ENCODE measurements around the gene SAXO1. TPM values are rescaled to one million over a fixed set of nuclear protein-coding genes. Genes with fewer than 3 reads are reported as not detected.

The SAXO1 gene
- total RNA-seq, 1 experiment from 2014 or later = not detected

DNA sequence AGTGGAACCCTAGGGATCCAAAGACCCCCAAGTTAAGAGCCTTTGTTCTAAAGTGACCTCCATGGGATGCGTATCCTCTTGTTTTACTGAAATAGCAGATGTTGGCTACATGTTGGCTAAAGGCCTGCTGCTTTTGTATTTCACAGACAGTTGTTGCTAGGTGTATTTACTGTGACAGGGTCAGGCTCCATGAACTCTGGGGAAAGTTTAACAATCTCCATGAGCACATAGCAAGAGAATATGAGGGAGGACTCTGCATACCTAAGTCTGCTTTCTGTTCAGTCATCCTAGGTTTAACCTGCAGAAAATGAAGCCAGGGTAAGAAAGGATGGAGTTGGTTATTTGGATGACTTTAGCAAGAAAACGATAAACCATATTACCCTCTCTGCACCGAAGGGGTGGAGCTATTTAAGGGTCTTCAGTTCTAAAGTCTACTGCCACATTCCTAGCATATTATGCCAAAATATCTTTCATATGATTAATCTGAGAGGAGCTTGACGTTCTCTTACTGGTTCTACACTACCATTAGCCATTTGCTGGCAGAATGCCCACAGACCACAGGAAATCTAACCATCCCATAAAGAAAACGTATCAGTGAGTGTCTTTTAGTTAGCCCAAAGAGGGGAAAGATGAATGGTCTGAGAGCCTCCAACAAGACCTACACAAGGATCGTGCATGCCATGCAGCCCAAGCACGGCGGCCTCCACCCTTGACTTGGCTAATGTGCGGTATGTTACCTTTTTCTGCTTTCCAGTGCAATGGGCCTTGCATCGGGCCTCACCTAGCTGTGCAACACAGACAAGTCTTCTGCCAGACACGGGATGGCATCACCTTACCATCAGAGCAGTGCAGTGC lies 127.8 kb downstream of the SAXO1 start:
- ATAC-seq (no peak), DNase-seq (peak; percentile 53)
- H3K9me3 ChIP-seq (ENCODE audit: low read length) = no peaks in the 10 kb centered on the region
- intact Hi-C loops (cut with micrococcal nuclease) = no loop called here
- no peak overlapping the region for H3K4me3 ChIP-seq (ENCODE audit: low read length)
- H3K36me3 ChIP-seq (ENCODE audit: low read depth, low read length) = no peaks in the 10 kb centered on the region
- H3K79me2 ChIP-seq (ENCODE audit: low read length) = no peaks in the 10 kb centered on the region
- H4K20me1 ChIP-seq (ENCODE audit: low read length) = no peaks in the 10 kb centered on the region
- H3K27me3 ChIP-seq (ENCODE audit: low read length) = no peaks in the 10 kb centered on the region
- POLR2A ChIA-PET (ENCODE audit: unreplicated experiment) = no interaction called here
- CTCF ChIA-PET = no interaction called here
- no peaks in the 10 kb centered on the region for H3F3A ChIP-seq (ENCODE audit: low read length, unreplicated experiment)
- no peaks in the 10 kb centered on the region for H3K9me2 ChIP-seq (replicated peaks; ENCODE audit: low read length)
- BruUV-seq (replicated peaks) = no TSS peak
- H3K4me2 ChIP-seq (ENCODE audit: low read length) = no peak overlapping the region
- TF ChIP-seq, protein P1, sequence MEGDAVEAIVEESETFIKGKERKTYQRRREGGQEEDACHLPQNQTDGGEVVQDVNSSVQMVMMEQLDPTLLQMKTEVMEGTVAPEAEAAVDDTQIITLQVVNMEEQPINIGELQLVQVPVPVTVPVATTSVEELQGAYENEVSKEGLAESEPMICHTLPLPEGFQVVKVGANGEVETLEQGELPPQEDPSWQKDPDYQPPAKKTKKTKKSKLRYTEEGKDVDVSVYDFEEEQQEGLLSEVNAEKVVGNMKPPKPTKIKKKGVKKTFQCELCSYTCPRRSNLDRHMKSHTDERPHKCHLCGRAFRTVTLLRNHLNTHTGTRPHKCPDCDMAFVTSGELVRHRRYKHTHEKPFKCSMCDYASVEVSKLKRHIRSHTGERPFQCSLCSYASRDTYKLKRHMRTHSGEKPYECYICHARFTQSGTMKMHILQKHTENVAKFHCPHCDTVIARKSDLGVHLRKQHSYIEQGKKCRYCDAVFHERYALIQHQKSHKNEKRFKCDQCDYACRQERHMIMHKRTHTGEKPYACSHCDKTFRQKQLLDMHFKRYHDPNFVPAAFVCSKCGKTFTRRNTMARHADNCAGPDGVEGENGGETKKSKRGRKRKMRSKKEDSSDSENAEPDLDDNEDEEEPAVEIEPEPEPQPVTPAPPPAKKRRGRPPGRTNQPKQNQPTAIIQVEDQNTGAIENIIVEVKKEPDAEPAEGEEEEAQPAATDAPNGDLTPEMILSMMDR (conservative IDR thresholded peaks at IDR 0.05; ENCODE audit: low read depth, low read length) = no peak
- no peak for TF ChIP-seq EZH2phosphoT487 (IDR thresholded peaks at IDR 0.05; ENCODE audit: borderline replicate concordance, low read length)
- no peak for TF ChIP-seq EZH2 (IDR thresholded peaks at IDR 0.05; ENCODE audit: low read length, unreplicated experiment)
- no peak overlapping the region for H3K9ac ChIP-seq (ENCODE audit: low read length)
- H3K27ac ChIP-seq (ENCODE audit: low read length) = no peak overlapping the region
- H2AFZ ChIP-seq (ENCODE audit: low read length) = no peak overlapping the region
- H3K4me1 ChIP-seq (ENCODE audit: insufficient read depth, low read length) = no peaks in the 10 kb centered on the region; the same call in 1 of the 2 replicates

DNA sequence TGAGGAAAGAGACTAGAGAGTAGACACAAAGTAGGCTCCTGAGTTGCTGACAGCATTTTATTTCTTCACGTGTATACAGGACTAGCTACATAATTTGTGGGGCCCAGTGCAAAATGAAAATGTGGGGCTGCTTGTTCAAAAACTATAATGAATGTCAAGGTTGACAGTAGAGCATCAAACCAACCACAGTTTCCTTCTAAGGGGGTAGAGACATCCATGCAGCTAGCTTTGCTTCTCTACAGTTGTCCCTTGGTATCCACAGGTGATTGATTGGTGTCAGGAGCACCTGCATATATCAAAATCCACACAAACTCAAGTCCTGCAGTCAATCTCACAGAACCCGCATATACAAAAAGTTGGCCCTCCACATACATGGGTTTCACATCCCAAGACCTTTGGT lies 129.6 kb downstream of the SAXO1 start:
- intact Hi-C loops (cut with micrococcal nuclease) = no loop called here
- Histone ChIP-seq H3F3A (ENCODE audit: low read length, unreplicated experiment) (no peaks in the 10 kb centered on the region), H3K79me2 (ENCODE audit: low read length) (no peaks in the 10 kb centered on the region), H3K27me3 (ENCODE audit: low read length) (no peaks in the 10 kb centered on the region), H4K20me1 (ENCODE audit: low read length) (no peaks in the 10 kb centered on the region), H3K36me3 (ENCODE audit: low read depth, low read length) (no peaks in the 10 kb centered on the region), H3K9me3 (ENCODE audit: low read length) (no peaks in the 10 kb centered on the region), H3K4me1 (ENCODE audit: insufficient read depth, low read length) (no peaks in the 10 kb centered on the region; the same call in 1 of the 2 replicates), H3K4me2 (ENCODE audit: low read length) (no peak overlapping the region), H3K27ac (ENCODE audit: low read length) (no peak overlapping the region), H3K9me2 (replicated peaks; ENCODE audit: low read length) (no peaks in the 10 kb centered on the region), H3K9ac (ENCODE audit: low read length) (no peak overlapping the region), H2AFZ (ENCODE audit: low read length) (no peak overlapping the region), H3K4me3 (ENCODE audit: low read length) (no peak overlapping the region)
- no TSS peak for BruUV-seq (replicated peaks)
- no peak for ATAC-seq
- TF ChIP-seq EZH2phosphoT487 (IDR thresholded peaks at IDR 0.05; ENCODE audit: borderline replicate concordance, low read length) (no peak), EZH2 (IDR thresholded peaks at IDR 0.05; ENCODE audit: low read length, unreplicated experiment) (no peak)
- TF ChIP-seq, protein P1 (conservative IDR thresholded peaks at IDR 0.05; ENCODE audit: low read depth, low read length) = no peak
- DNase-seq = no peak
- ChIA-PET POLR2A (ENCODE audit: unreplicated experiment) (no interaction called here), CTCF (no interaction called here)

DNA sequence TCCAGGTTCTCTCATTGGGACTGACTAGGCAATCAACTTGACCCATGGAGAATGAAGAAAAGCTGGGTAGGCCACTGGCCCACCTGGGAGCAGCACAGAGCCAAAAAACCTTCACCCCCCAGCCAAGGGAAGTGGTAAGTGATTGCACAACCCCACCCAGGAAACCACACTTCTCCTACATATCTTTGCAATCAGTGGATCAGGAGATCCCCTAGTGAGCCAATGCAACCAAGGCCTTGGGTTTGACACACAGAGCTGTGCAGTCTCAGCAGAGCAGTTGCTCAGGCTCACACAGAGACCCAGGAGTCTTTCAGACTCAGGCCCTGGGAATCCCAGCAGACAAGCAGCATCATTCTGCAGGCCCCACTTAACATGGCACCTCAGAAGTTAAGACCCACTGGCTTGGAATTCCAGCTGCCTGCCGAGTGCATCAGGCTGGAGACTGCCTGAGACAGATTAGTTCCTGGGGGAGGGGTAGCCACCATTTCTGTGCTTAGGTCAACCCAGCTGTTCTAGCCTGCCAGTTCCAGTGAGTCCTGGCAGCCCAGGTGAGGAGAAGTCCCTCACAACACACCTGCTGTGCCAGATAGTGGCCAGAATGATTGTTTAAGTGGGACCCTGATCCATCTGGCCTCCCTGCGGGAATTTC lies 136.4 kb downstream of the SAXO1 start:
- no TSS peak for BruUV-seq (replicated peaks)
- Histone ChIP-seq H3K9me3 (ENCODE audit: low read length) (0 out of 2 replicates have a peak, but pooled peaks cover 10% of the 10 kb centered on the region), H3K4me1 (ENCODE audit: insufficient read depth, low read length) (no peaks in the 10 kb centered on the region), H3K9me2 (replicated peaks; ENCODE audit: low read length) (no peaks in the 10 kb centered on the region), H3K4me3 (ENCODE audit: low read length) (no peak overlapping the region), H3K27ac (ENCODE audit: low read length) (no peak overlapping the region), H3K36me3 (ENCODE audit: low read depth, low read length) (no peaks in the 10 kb centered on the region), H3K79me2 (ENCODE audit: low read length) (no peaks in the 10 kb centered on the region), H3K27me3 (ENCODE audit: low read length) (no peaks in the 10 kb centered on the region), H3K9ac (ENCODE audit: low read length) (no peak overlapping the region), H3K4me2 (ENCODE audit: low read length) (no peak overlapping the region), H4K20me1 (ENCODE audit: low read length) (no peaks in the 10 kb centered on the region), H2AFZ (ENCODE audit: low read length) (no peak overlapping the region), H3F3A (ENCODE audit: low read length, unreplicated experiment) (no peaks in the 10 kb centered on the region)
- no peak for ATAC-seq
- intact Hi-C loops (cut with micrococcal nuclease) = no loop called here
- ChIA-PET CTCF (no interaction called here), POLR2A (ENCODE audit: unreplicated experiment) (no interaction called here)
- TF ChIP-seq EZH2phosphoT487 (IDR thresholded peaks at IDR 0.05; ENCODE audit: borderline replicate concordance, low read length) (no peak), EZH2 (IDR thresholded peaks at IDR 0.05; ENCODE audit: low read length, unreplicated experiment) (no peak)
- TF ChIP-seq, protein P1 (conservative IDR thresholded peaks at IDR 0.05; ENCODE audit: low read depth, low read length) = no peak
- DNase-seq = no peak
